Measurements from ENCODE around the gene POMP. TPM values are rescaled to one million over a fixed set of nuclear protein-coding genes. Genes with fewer than 3 reads are reported as not detected.

Gene POMP
- total RNA-seq, 4 donors from 2014 or later, result 24.1 to 48.7 (median 35.5) TPM

GRCh38 chr13:28613562-28613961, 45.4 kb upstream of the POMP start:
- Histone ChIP-seq H3K36me3 (no peaks in the 10 kb centered on the region), H3K27ac (no peak overlapping the region), H3K4me3 (no peak overlapping the region), H3K4me1 (no peaks in the 10 kb centered on the region), H3K27me3 (no peaks in the 10 kb centered on the region), H3K9me3 (no peaks in the 10 kb centered on the region)
- DNase-seq (ENCODE audit: low spot score in 2 of 2), result no peak
- no peak for TF ChIP-seq POLR2A (IDR thresholded peaks at IDR 0.05)
- WGBS, result 79% methylated on average over 4 of the region's 4 CpGs

- Histone ChIP-seq H3K27me3 (no peaks in the 10 kb centered on the region), H3K36me3 (no peaks in the 10 kb centered on the region), H3K9me3 (no peaks in the 10 kb centered on the region), H3K27ac (no peak overlapping the region), H3K4me3 (no peak overlapping the region), H3K4me1 (no peaks in the 10 kb centered on the region)
- no peak for DNase-seq (ENCODE audit: low spot score in 2 of 2)
- TF ChIP-seq POLR2A (IDR thresholded peaks at IDR 0.05), result no peak
- TF ChIP-seq POLR2AphosphoS5 (IDR thresholded peaks at IDR 0.05), result no peak
- no peak for TF ChIP-seq EP300 (IDR thresholded peaks at IDR 0.05)
- TF ChIP-seq CTCF (IDR thresholded peaks at IDR 0.05), result no peak
- 96% methylated on average over 2 of the region's 2 CpGs for WGBS
These were observed 42.9 kb upstream of the POMP start for GRCh38 chr13:28615916-28616446.

- Histone ChIP-seq H3K27ac (no peak overlapping the region), H3K9me3 (no peaks in the 10 kb centered on the region), H3K36me3 (no peaks in the 10 kb centered on the region), H3K27me3 (no peaks in the 10 kb centered on the region), H3K4me1 (peaks cover 3% of the 10 kb centered on the region), H3K4me3 (no peak overlapping the region)
- TF ChIP-seq CTCF (IDR thresholded peaks at IDR 0.05), result no peak
- no peak for TF ChIP-seq EP300 (IDR thresholded peaks at IDR 0.05)
- no peak for TF ChIP-seq POLR2AphosphoS5 (IDR thresholded peaks at IDR 0.05)
- no peak for TF ChIP-seq POLR2A (IDR thresholded peaks at IDR 0.05)
- WGBS, result 74% methylated on average over 31 of the region's 31 CpGs
- DNase-seq (ENCODE audit: low spot score in 2 of 2), result no peak
These were observed 40.5 kb upstream of the POMP start for GRCh38 chr13:28618230-28618994.

GRCh38 chr13:28620011-28620830, 38.7 kb upstream of the POMP start:
- 92% methylated on average over 8 of the region's 8 CpGs for WGBS
- DNase-seq (ENCODE audit: low spot score in 2 of 2), result no peak
- Histone ChIP-seq H3K27ac (no peak overlapping the region), H3K4me3 (no peak overlapping the region), H3K4me1 (peaks cover 3% of the 10 kb centered on the region), H3K9me3 (no peaks in the 10 kb centered on the region), H3K27me3 (no peaks in the 10 kb centered on the region), H3K36me3 (no peaks in the 10 kb centered on the region)
- TF ChIP-seq POLR2A (IDR thresholded peaks at IDR 0.05) (no peak), CTCF (IDR thresholded peaks at IDR 0.05) (no peak), EP300 (IDR thresholded peaks at IDR 0.05) (no peak)

GRCh38 chr13:28621449-28621848, 37.5 kb upstream of the POMP start:
- WGBS, result 80% methylated on average over 5 of the region's 5 CpGs
- Histone ChIP-seq H3K9me3 (no peaks in the 10 kb centered on the region), H3K4me1 (peaks cover 3% of the 10 kb centered on the region), H3K4me3 (no peak overlapping the region), H3K27ac (no peak overlapping the region), H3K36me3 (no peaks in the 10 kb centered on the region), H3K27me3 (no peaks in the 10 kb centered on the region)
- TF ChIP-seq POLR2AphosphoS5 (IDR thresholded peaks at IDR 0.05), result no peak
- no peak for TF ChIP-seq POLR2A (IDR thresholded peaks at IDR 0.05)
- no peak for TF ChIP-seq CTCF (IDR thresholded peaks at IDR 0.05)
- TF ChIP-seq EP300 (IDR thresholded peaks at IDR 0.05), result no peak
- no peak for DNase-seq (ENCODE audit: low spot score in 2 of 2)

Data from suprapubic skin (tissue), 4 donors.